Measurements from ENCODE around the gene SUN5. TPM values are rescaled to one million over a fixed set of nuclear protein-coding genes. Genes with fewer than 3 reads are reported as not detected.

The SUN5 gene
- total RNA-seq, 4 donors from 2014 or later, result not detected

DNA sequence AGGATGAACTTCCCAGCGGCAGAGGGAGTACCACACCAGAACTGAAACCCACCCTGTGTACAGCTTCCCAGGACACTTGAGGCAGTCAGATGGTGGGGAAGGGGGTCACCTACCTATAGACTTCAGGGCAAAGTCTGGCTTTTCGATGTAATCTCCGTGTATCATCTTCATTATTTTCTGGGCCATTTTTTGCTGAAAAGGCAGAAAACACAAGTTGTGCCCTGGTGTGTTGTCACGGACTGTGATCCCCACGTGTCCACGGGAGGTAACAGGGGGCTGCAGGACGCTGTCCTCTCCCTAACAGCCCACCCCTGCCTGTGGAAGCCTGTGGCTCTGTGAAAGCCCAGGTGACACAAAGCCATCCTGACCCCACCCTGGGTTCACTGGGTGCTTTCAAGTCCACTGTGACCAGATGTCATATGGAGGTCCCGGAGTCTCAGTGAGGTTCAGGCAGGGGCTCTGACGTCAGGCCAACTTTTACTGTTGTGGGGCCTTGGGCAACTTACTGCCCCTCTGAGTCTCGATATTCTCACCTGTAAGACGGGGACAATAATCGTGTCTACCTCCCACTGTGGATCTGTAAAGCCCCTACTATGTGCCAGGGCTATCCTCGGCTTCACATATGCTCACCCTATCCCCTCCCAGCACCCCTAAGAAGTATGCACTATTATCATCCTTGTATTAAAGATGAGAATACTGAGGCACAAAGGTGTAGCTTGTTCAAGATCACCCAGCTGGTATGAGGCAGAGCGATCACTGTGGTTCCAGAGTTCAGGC lies 14.5 kb downstream of the SUN5 start:
- no peaks in the 10 kb centered on the region for H3K36me3 ChIP-seq
- no peak overlapping the region for H3K4me3 ChIP-seq
- TF ChIP-seq POLR2A (IDR thresholded peaks at IDR 0.05) (no peak), EP300 (IDR thresholded peaks at IDR 0.05) (no peak), POLR2AphosphoS5 (IDR thresholded peaks at IDR 0.05) (no peak)
- TF ChIP-seq, protein P1, sequence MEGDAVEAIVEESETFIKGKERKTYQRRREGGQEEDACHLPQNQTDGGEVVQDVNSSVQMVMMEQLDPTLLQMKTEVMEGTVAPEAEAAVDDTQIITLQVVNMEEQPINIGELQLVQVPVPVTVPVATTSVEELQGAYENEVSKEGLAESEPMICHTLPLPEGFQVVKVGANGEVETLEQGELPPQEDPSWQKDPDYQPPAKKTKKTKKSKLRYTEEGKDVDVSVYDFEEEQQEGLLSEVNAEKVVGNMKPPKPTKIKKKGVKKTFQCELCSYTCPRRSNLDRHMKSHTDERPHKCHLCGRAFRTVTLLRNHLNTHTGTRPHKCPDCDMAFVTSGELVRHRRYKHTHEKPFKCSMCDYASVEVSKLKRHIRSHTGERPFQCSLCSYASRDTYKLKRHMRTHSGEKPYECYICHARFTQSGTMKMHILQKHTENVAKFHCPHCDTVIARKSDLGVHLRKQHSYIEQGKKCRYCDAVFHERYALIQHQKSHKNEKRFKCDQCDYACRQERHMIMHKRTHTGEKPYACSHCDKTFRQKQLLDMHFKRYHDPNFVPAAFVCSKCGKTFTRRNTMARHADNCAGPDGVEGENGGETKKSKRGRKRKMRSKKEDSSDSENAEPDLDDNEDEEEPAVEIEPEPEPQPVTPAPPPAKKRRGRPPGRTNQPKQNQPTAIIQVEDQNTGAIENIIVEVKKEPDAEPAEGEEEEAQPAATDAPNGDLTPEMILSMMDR (IDR thresholded peaks at IDR 0.05), result no peak
- WGBS, result 94% methylated on average over 8 of the region's 14 CpGs
- H3K27ac ChIP-seq, result no peak overlapping the region
- H3K4me1 ChIP-seq, result no peaks in the 10 kb centered on the region
- DNase-seq (ENCODE audit: low spot score in 2 of 2), result no peak
- H3K27me3 ChIP-seq, result peaks cover 15% of the 10 kb centered on the region
- no peaks in the 10 kb centered on the region for H3K9me3 ChIP-seq

DNA sequence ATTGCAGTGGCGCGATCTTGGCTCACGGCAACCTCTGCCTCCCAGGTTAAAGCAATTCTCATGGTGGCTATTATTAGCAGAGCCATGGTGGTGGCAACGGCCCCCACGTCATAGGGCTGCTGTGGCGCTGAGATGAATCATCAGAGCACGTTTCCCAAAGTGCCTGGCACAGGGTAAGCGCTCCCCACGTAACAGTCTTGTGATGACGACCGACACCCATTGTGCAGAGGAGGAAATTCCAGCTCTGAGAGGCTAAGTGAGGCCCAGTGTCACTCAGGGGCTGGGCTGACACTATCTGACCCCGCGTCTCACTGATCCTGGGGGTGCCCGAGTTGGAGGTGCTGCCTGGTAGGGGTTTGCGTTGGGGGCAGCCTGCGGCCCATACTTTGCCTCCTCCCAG lies 16.2 kb downstream of the SUN5 start:
- no peak for TF ChIP-seq POLR2AphosphoS5 (IDR thresholded peaks at IDR 0.05)
- no peak for TF ChIP-seq POLR2A (IDR thresholded peaks at IDR 0.05)
- TF ChIP-seq EP300 (IDR thresholded peaks at IDR 0.05), result no peak
- TF ChIP-seq, protein P1 (IDR thresholded peaks at IDR 0.05), result no peak
- DNase-seq (ENCODE audit: low spot score in 2 of 2), result no peak
- 66% methylated on average over 9 of the region's 16 CpGs for WGBS

DNA sequence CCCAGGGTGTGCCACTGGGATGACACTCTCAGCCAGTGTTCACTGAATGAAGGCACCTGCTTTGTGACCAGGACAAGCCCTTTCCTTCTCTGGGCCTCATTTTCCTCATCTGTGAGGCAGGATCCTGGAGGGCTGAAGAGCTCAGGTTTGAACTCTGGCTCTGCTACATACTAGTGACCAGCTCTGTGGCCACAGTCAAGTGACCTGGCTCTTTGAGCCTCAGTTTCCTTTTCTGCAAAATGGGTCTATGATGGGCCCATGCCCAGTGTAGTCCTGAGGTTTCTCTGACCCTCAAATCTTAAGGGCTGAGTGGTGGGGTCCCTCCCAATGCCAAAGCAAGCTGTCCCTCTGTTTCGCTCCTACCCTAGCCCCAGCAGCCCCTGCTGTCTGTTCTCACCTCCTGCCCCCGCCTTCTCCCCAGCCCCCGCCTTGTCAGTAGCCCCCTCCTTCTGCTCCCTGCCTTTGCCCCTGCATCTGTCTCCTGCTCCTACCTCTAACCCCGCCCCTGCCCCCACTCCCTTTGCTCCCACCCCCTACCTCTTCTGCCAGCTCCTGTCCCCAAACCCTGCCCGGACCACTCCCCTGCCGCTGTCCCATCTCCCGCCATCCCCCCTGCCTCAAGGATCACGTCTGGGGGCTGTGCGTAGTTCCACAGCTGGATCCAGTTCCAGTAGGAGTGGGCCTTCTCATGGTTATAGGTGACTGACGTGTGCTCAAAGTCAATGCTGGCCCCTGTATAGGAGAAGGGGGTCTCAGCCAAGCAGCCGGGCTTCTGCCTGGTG lies 17.0 kb downstream of the SUN5 start:
- DNase-seq (ENCODE audit: low spot score in 2 of 2), result no peak
- WGBS, result 89% methylated on average over 11 of the region's 11 CpGs
- Histone ChIP-seq H3K27me3 (peaks cover 15% of the 10 kb centered on the region), H3K4me3 (no peak overlapping the region), H3K36me3 (no peaks in the 10 kb centered on the region), H3K4me1 (no peaks in the 10 kb centered on the region), H3K9me3 (no peaks in the 10 kb centered on the region), H3K27ac (no peak overlapping the region)
- TF ChIP-seq, protein P1 (IDR thresholded peaks at IDR 0.05), result no peak
- TF ChIP-seq EP300 (IDR thresholded peaks at IDR 0.05), result no peak
- no peak for TF ChIP-seq POLR2AphosphoS5 (IDR thresholded peaks at IDR 0.05)
- no peak for TF ChIP-seq POLR2A (IDR thresholded peaks at IDR 0.05)

More for the DNA sequence above, 16.2 kb downstream of the SUN5 start:
- Histone ChIP-seq H3K27me3 (peaks cover 15% of the 10 kb centered on the region), H3K27ac (no peak overlapping the region), H3K4me1 (no peaks in the 10 kb centered on the region), H3K4me3 (no peak overlapping the region), H3K36me3 (no peaks in the 10 kb centered on the region), H3K9me3 (no peaks in the 10 kb centered on the region)

DNA sequence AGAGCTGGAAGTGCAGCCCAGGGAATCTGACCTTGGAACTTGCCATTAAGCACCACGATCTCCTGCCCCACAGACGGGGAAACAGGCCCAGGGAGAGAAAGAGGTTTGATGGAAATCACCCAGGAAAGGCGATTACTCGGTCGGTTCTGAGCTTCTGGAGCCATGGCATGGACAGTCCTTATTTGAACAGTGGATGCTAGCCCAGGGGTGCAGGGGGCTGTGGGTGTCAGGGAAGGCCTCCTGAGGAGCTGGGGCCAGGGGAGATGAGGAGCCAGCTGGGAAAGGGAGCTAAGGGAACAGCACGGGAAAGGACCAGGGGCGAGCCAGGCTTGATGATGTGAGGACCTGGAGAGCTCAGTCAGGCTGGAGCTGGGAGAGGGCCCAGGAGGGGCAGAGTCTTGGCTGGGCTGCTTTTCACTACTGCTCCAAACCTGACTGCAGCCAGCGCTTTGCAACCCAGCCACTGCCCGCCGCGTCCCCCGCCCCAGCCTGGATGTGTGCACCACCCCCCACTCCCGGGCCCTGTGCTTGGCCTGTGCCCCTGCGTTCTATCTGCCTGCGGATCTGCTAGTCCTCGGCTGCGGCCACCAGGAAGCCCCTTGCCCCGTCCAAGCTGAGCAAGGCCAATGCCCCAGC lies 17.8 kb downstream of the SUN5 start:
- 87% methylated on average over 15 of the region's 18 CpGs for WGBS
- H3K4me1 ChIP-seq, result no peaks in the 10 kb centered on the region
- TF ChIP-seq POLR2A (IDR thresholded peaks at IDR 0.05) (no peak), POLR2AphosphoS5 (IDR thresholded peaks at IDR 0.05) (no peak), EP300 (IDR thresholded peaks at IDR 0.05) (no peak)
- TF ChIP-seq, protein P1 (IDR thresholded peaks at IDR 0.05), result no peak
- H3K9me3 ChIP-seq, result no peaks in the 10 kb centered on the region
- H3K4me3 ChIP-seq, result no peak overlapping the region
- H3K27me3 ChIP-seq, result peaks cover 15% of the 10 kb centered on the region
- DNase-seq (ENCODE audit: low spot score in 2 of 2), result no peak
- no peak overlapping the region for H3K27ac ChIP-seq
- no peaks in the 10 kb centered on the region for H3K36me3 ChIP-seq

DNA sequence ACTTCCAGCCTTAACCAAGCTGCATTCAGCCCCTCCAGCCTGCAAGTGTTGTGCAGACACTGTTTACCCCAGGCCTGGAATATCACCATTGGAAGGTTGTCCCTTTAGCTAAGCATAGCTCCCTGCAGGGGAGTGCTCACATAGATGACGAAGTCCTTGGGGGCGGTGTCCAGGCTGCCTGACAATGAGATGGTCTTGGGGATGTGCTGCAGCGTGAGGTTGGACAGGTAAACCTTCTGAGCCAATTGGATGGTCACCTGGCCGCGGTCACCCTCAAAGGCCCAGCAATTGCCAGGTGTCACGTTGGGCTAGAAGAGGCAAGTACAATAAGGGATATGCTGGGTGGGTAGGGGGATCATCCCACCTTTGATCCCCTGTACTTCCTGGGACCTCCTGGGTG lies 18.6 kb downstream of the SUN5 start:
- H3K4me3 ChIP-seq, result no peak overlapping the region
- H3K9me3 ChIP-seq, result no peaks in the 10 kb centered on the region
- H3K27me3 ChIP-seq, result peaks cover 10% of the 10 kb centered on the region
- no peak for DNase-seq (ENCODE audit: low spot score in 2 of 2)
- no peak for TF ChIP-seq POLR2A (IDR thresholded peaks at IDR 0.05)
- TF ChIP-seq POLR2AphosphoS5 (IDR thresholded peaks at IDR 0.05), result no peak
- TF ChIP-seq EP300 (IDR thresholded peaks at IDR 0.05), result no peak
- H3K4me1 ChIP-seq, result no peaks in the 10 kb centered on the region
- H3K36me3 ChIP-seq, result no peaks in the 10 kb centered on the region
- H3K27ac ChIP-seq, result no peak overlapping the region
- WGBS, result 92% methylated on average over 5 of the region's 6 CpGs
